K562 (cell line): ENCODE results near the gene ALG12. TPM values are rescaled to one million over a fixed set of nuclear protein-coding genes. Genes with fewer than 3 reads are reported as not detected.
A peak's percentile ranks its signal among the peaks of the same experiment; 100 is the strongest.

ENCODE experiments used
- ATAC-seq: fragments of 200-7000 bp; cut with Tn5 transposase; 3 replicates; pipeline ENCODE4 v1.9.1; 2020; ENCODE audit warnings: moderate library complexity
- BruUV-seq: library from RNA; stranded (reverse); fragments of 400-500 nt; replicated peaks from 2 replicates; lab custom pipeline; 2021; lab: Mats Ljungman, UMichigan
- CTCF ChIA-PET: fragments of 300-600 bp; formaldehyde crosslinking; extraction: SDS; loops from one replicate; lab custom pipeline; 2021; ENCODE audit warnings: low intra/inter-chr PET ratio; lab: Yijun Ruan, JAX
- POLR2A ChIA-PET: fragments of 300-600, 350-650 bp; sonication (Branson Sonifier 250); formaldehyde crosslinking; extraction: SDS; loops from one replicate; lab custom pipeline; 2021; ENCODE audit warnings: antibody characterized with exemption, inconsistent platforms; lab: Yijun Ruan, JAX
- DNase-seq, 4 experiments: peaks; one replicate each; pipeline versions ENCODE4 v3.0.0 to v3.0.0-alpha.2; 2011 to 2018; ENCODE audit warnings: low spot score in 3 of 4, mixed read lengths in 3 of 4; ENCODE audit errors: extremely low read depth in 1 of 4
- FAIRE-seq: peaks from 2 replicates; lab custom pipeline; 2011; peaks lifted over from hg19 to GRCh38; lab: Jason Lieb, UNC
- H2AFZ ChIP-seq: 2 replicates; pipeline ENCODE4 v1.6.0; 2011; ENCODE audit warnings: low read depth, low read length, control low read depth, inconsistent platforms
- H3K27ac ChIP-seq: fragments of 200-600 bp; 3 replicates; pipeline ENCODE4 v1.8.0; 2011; ENCODE audit warnings: low read depth, mild to moderate bottlenecking, control low read depth, inconsistent platforms, low read length, moderate library complexity, mixed read lengths; ENCODE audit errors: extremely low read depth
- H3K27me3 ChIP-seq, 2 experiments: fragments of 300-600 bp in 1 of 2; 2 replicates in 1 of 2; 3 replicates in 1 of 2; pipeline versions ENCODE4 v1.6.0 to v1.8.0; 2011; ENCODE audit warnings: inconsistent platforms in 2 of 2, low read length in 2 of 2, mild to moderate bottlenecking in 1 of 2, mixed read lengths in 1 of 2, moderate library complexity in 1 of 2; ENCODE audit not compliant: control insufficient read depth in 2 of 2, insufficient read depth in 2 of 2
- H3K36me3 ChIP-seq: fragments of 300-600 bp; 3 replicates; pipeline ENCODE4 v1.8.0; 2011; ENCODE audit warnings: mild to moderate bottlenecking, low read length, inconsistent platforms; ENCODE audit not compliant: control insufficient read depth, insufficient read depth
- H3K4me1 ChIP-seq, 2 experiments: fragments of 200-600 bp in 1 of 2; replicated peaks in 1 of 2; 2 replicates in 1 of 2; 3 replicates in 1 of 2; pipeline versions ENCODE4 v1.5.1 to v1.8.0; 2011; ENCODE audit warnings: inconsistent platforms in 2 of 2, low read length in 2 of 2, mild to moderate bottlenecking in 1 of 2, mixed read lengths in 1 of 2, moderate library complexity in 1 of 2; ENCODE audit not compliant: control insufficient read depth in 2 of 2, insufficient read depth in 2 of 2
- H3K4me2 ChIP-seq: 2 replicates; pipeline ENCODE4 v1.6.1; 2011; ENCODE audit warnings: low read length, control low read depth, inconsistent platforms, mixed read lengths; ENCODE audit not compliant: insufficient read depth
- H3K4me3 ChIP-seq: fragments of 200-600 bp; sonication (generic), shearing (Covaris generic); 2 replicates; pipeline ENCODE4 v1.5.1; 2016; ENCODE audit warnings: control low read depth, inconsistent platforms
- H3K79me2 ChIP-seq: fragments of 200-600 bp; 3 replicates; pipeline ENCODE4 v1.8.0; 2011; ENCODE audit warnings: low read length, inconsistent platforms; ENCODE audit not compliant: control insufficient read depth, insufficient read depth
- H3K9ac ChIP-seq, 2 experiments: 2 replicates each; pipeline versions ENCODE4 v1.6.0 to v1.6.1; 2011; ENCODE audit warnings: low read depth in 2 of 2, low read length in 2 of 2, control low read depth in 1 of 2, inconsistent platforms in 1 of 2, mild to moderate bottlenecking in 1 of 2, mixed read lengths in 1 of 2; ENCODE audit not compliant: insufficient read depth in 1 of 2
- H3K9me1 ChIP-seq: one replicate; pipeline ENCODE4 v1.6.0; 2011; ENCODE audit warnings: inconsistent platforms, mild to moderate bottlenecking, low read length, moderate library complexity; ENCODE audit not compliant: control insufficient read depth, insufficient read depth
- H3K9me3 ChIP-seq: replicated peaks from 2 replicates; pipeline ENCODE4 v1.5.1; 2011; ENCODE audit warnings: low read depth, low read length, inconsistent platforms; ENCODE audit not compliant: control insufficient read depth, insufficient read depth
- H4K20me1 ChIP-seq: replicated peaks from 2 replicates; pipeline ENCODE4 v1.6.1; 2011; ENCODE audit warnings: low read length, inconsistent platforms, mixed read lengths; ENCODE audit not compliant: control insufficient read depth, insufficient read depth
- POLR2G ChIP-seq: fragments of 200-400 bp; formaldehyde crosslinking; IDR thresholded peaks from 2 replicates; pipeline ENCODE4 v1.6.1; 2017; ENCODE audit warnings: low read depth, mild to moderate bottlenecking, antibody characterized with exemption, low read length, moderate library complexity
- POLR3A ChIP-seq: IDR thresholded peaks from 2 replicates; pipeline ENCODE4 v1.6.1; 2011; ENCODE audit warnings: borderline replicate concordance, mild to moderate bottlenecking, moderate library complexity; ENCODE audit not compliant: insufficient read length, insufficient read depth; ENCODE audit errors: extremely low read depth
- PRDM10 ChIP-seq: fragments of 450-650 bp; IDR thresholded peaks from 2 replicates; pipeline ENCODE4 v1.6.1; 2018; ENCODE audit not compliant: partially characterized antibody
- RBFOX2 ChIP-seq: fragments of 200-400 bp; formaldehyde crosslinking; IDR thresholded peaks from 2 replicates; pipeline ENCODE4 v1.6.1; 2017; ENCODE audit warnings: low read depth, mild to moderate bottlenecking, low read length, moderate library complexity
- RBM22 ChIP-seq: fragments of 200-400 bp; formaldehyde crosslinking; IDR thresholded peaks from 2 replicates; pipeline ENCODE4 v1.6.1; 2018; ENCODE audit warnings: low read length, low read depth; ENCODE audit not compliant: poor library complexity, severe bottlenecking
- WGBS: fragments of 100-300 bp; shearing (Covaris generic); methylation state at CpG from one replicate; pipeline ENCODE4 v1.1.6; 2016; ENCODE audit warnings: low coverage, mixed read lengths; ENCODE audit not compliant: insufficient coverage; ENCODE audit errors: missing lambda C conversion rate; 5-methylcytosine and 5-hydroxymethylcytosine counted together
- in situ Hi-C: fragments of 300-500 bp; cut with MboI; formaldehyde crosslinking; loops from 4 replicates; pipeline ENCODE4 v1.15.0; 2018; ENCODE audit warnings: inconsistent platforms, mixed read lengths
- intact Hi-C: fragments of 100-400 bp; cut with micrococcal nuclease; formaldehyde crosslinking; loops from 2 replicates; pipeline ENCODE4 v1.14.2; 2022
- polyA plus RNA-seq, 8 experiments: library from polyadenylated mRNA; depleted of rRNA in 4 of 8; stranded (reverse) in 5 of 8; unstranded in 3 of 8; fragments of >200 nt; fragmentation: Nextera tagmentation in 2 of 8; fragmentation: Illumina TruSeq in 1 of 8; extraction: Ambion mirVana in 2 of 8; extraction: Trizol in 1 of 8; gene quantifications; 2 replicates each; pipeline versions ENCODE4 v1.2.1 to v1.2.3, GENCODE V29; 2011 to 2014; ENCODE audit warnings: inconsistent platforms in 1 of 8, missing spikeins in 1 of 8
- total RNA-seq, 7 experiments: library from RNA; depleted of rRNA in 6 of 7; stranded (reverse); fragments of >200 nt in 6 of 7; fragmentation: Illumina TruSeq in 2 of 7; extraction: Trizol in 2 of 7; gene quantifications; 2 replicates each; pipeline versions ENCODE4 v1.2.1 to v1.2.3, GENCODE V29; 2011 to 2021; ENCODE audit warnings: low replicate concordance in 1 of 7

ALG12 gene
- total and polyA plus RNA-seq, 9 of the 15 experiments (the other 6 are each of a cell fraction or from before 2014, with no cell fraction given), result 0.20 to 8.5 (median 3.4) TPM

GRCh38 chr22:49965091-49966040 lies 47.1 kb upstream of the ALG12 start:
- peaks cover 34% of the 10 kb centered on the region; the same call in 1 of the 3 replicates for H3K36me3 ChIP-seq
- WGBS, result 85% methylated on average over 11 of the region's 22 CpGs
- no peaks in the 10 kb centered on the region for H3K27me3 ChIP-seq
- H3K9ac ChIP-seq, result peak overlapping the region in 1 of 2 experiments; percentile 68; a peak in 2 of 4 replicates
- H3K4me1 ChIP-seq, result peaks cover 22 to 90% of the 10 kb centered on the region in 2 experiments
- FAIRE-seq, result no peak
- H2AFZ ChIP-seq, result no peak overlapping the region
- intact Hi-C loops, result no loop called here
- no TSS peak for BruUV-seq
- peaks cover 36% of the 10 kb centered on the region for H3K79me2 ChIP-seq
- TF ChIP-seq POLR3A, result no peak
- no peak for TF ChIP-seq PRDM10
- peak; percentile 64 for TF ChIP-seq RBM22
- TF ChIP-seq RBFOX2, result peak; percentile 69
- peak; percentile 67 for TF ChIP-seq POLR2G
- peaks cover 4% of the 10 kb centered on the region for H3K9me1 ChIP-seq
- peaks cover 15% of the 10 kb centered on the region for H4K20me1 ChIP-seq
- no peaks in the 10 kb centered on the region for H3K9me3 ChIP-seq
- CTCF ChIA-PET, result no interaction called here
- H3K4me2 ChIP-seq, result no peak overlapping the region
- ATAC-seq, result no peak
- no peak overlapping the region for H3K27ac ChIP-seq
- in situ Hi-C loops, result no loop called here
- POLR2A ChIA-PET, result interaction anchor here (0.6 to 2.2 kb wide), 4 partner anchors 10 to 532 kb away, joined by 3 to 9 read pairs (median 3); no protein-coding TSS in a partner anchor
- no peak overlapping the region for H3K4me3 ChIP-seq
- no peak for DNase-seq
